MV-4-11 (cell line): Measurements from ENCODE around the gene CDH20.

Experiments
- DNase-seq: peaks from one replicate; lab custom pipeline; 2025; lab: John Stamatoyannopoulos, UW

Gene CDH20

DNA sequence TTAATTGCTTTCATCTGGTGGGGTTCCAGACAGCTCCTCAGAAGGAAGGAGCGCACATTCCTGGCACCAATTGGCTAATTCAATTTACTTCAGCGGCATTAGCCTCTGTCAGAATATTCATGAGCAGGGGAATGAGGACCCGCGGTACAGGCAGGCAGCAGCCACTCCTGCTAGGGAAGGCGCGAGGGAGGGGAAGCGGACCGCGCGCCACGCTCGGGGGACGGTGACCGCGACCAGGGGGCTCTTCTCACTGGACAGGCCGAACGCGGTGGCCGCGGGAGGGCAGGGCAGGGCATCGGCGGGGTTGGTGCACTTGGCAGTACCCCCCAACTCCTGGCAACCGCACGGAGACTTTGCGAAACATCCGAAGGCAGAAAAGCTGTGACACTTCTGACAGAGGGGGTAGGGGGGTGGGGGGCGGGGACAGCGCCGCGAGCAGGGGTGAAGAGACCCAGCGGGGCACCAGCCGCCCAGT, at the start of gene CDH20:
TSS of gene CDH20 (plus strand) at position 160 of the 475 bp plus-strand sequence.
- DNase-seq: no peak

DNA sequence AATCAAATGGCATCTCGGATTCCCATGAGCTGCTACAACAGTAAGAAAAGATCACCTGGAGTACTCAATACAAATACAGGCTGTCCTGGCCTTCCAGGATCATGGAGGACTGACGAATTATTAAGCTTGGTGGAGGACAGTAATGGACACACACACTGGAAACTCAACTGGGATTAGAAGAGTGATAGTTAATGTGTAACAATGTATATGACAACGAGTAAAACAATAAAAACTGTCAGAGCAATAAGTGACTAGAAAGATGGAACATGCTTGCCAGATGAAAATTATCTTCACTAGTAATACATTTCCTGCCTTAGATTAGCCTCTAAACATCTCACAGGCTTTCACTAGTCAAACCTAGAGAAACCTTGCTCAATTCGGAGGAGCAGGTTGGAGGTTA, 49.2 kb upstream of the CDH20 start:
- no peak for DNase-seq

DNA sequence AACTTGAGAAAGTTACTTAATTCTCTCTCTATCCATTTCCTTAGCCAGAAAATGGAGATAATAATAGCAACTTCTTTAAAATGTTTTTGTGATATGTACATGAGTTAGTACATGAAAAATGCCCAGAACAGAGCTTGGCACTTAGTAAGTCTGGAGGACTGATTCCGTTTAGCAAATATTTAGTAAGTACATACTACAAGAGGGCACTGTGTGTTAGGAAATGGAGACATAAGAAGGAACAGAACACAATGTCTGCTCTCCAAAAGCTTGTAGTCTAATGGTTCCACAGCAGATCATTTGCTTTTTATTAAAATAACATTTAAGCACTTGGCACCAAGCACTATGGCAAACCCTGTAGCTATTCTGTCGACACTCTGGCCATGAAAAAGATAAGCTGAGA, 47.5 kb upstream of the CDH20 start:
- DNase-seq: no peak

DNA sequence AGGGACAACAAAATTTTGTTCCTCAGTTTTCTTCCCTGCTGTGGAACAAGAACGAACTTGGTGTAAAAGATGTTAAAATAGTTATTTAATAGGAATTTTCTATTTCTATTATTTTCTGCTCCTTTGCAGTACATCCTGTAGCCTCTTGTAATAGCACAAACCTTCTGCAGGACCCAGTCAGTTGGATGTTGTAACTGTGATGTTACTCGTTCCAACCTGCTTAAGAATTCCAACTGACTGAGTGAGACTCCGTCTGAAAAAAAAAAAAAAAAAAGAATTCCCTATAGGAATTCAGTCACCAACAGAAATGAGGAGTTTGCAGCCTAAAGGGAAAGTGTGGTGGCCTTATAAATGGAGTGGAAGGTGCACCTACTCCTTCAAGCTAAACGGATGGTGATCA, 46.4 kb upstream of the CDH20 start:
- no peak for DNase-seq

DNA sequence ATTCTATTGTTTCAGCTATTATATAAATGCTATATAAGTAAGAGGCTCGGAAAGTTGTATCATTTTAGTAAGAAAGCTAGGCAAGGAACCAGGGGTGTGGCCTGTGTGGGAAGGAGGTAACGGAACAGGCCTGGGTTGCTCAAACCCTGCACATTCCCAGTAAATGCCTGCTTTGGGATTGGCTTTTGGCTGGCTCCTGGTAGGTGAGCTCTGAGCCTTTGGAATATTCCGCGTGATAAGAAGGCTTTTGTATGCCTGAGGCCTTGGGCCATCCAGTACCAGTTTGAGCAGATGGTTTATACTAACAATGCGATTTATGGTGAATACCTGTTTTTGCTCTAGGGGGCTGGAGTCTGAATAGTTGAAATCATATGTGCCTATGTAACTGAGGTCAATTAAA, 42.6 kb upstream of the CDH20 start:
- no peak for DNase-seq

DNA sequence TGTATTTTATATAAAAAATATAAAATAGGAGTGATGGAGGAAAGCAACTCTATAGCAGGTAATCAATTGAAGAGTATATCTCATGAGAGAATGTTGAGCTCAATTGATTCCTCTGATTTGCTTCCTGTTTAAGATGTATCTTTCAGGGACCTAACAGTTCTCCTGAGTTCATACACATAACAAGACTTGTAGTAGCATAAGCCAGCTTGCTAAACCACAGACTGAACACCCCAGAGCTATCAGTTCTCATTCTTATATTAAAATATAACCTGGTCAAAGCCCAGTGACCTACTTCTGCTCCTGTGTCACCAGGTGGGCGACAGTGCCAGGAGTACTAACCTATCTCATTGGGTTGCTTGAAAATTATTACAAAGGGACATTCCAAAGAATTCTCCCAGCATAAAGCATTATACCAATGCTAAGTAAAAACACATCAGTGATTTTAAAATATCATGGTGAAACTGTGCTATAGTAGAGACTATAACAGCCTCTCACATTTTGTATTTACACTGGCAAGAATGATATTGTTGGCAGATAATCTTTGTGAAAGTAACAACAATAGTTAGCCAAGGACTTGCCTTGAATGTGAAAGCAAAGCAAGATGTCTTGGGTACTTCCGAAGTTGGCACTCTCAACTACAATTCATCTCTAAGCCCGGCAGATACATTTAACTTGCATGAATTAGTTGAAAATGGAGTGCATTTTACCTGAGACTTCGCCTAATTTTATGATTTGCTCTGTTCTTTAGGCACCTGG, 40.8 kb upstream of the CDH20 start:
- no peak for DNase-seq

DNA sequence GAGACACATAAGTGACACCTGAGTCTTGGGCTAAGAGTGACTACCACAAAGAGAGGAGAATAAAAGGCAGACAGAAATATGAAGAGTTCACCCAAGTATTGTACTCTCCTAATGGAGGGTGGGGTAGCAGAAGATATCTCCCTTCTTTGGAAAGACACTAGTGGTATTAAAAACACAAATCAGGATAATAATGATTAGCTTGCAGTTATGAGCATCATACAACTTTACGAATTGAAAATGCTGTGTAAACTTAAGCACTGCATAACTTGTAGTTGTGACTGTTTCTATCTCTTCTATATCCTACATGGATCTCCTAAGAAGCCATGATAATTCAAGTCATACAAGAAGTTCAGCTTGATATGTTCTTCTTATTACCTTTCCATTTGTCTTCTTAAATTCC, 38.1 kb upstream of the CDH20 start:
- no peak for DNase-seq

DNA sequence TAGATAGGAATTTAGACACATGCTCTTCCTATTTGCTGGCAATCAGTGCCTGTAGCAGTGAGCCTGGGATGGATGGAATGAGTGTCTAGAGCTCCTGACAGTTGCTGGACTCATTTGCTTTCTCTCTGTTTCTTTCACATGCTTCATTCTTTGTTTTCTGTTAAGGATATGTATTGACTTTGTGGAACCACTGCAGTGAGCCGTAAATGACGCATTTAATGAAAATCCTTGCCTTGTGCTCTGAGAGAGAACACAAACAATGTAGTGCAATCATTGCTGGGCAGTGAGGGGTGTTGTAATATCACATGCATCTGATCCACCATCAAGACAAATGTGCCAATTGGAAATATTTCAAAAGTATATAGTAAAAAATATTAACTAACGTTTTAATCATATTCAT, 25.2 kb upstream of the CDH20 start:
- DNase-seq: no peak

DNA sequence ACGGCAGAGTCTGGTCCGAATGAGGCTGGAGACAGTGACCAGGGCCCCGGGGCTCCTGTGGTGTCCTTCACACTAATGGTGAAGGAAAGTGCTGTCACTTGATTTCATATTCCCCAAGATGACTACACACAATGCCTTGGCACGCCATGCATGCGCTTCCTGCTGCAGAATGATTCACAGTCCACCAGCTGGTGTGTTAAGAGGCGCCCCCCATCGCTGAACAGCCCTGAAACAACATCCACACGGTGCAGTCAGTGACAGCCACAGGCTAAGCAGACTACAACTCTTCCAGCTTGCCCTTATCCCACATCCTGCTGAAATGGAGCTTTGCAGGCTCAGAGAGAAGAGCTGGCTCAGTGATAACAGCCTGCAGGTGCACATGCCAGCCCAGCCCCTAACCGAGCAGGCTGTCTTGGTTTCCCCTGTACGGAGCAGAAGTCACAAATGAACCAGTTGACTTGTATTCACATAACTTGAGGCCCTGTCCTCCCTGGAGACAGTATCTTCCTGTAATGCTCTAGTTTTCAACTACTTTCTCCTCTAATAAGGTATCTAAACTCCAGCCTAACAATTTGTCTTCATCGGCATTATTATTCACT, 24.3 kb upstream of the CDH20 start:
- no peak for DNase-seq

DNA sequence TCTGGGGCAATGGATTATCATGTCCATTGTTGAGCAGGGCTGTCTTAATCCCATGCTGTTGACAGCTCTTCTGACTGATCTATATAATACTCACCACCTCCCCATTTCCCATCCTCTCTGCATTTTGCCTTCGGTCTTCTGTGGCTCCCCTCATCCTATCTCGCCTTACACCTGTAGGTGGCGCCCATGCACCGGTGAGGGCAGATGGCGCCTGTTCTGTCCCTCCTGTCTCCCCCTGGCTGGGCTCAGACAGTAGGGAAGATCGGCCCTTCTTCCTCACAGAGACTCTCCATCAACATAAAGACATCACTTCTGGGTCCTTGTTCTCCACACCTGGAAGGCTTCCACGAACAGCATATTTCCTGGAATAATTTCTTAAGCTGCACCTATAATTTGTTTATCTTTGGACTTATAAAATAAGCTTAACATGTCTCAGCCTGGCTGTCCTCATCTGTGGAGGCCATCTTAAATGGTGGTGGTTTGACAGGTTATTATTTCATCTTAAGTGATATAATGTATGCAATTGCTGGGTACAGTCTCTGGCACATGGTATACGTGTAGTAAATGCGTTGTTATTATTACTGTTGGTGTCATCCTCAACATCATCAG, 10.9 kb upstream of the CDH20 start:
- DNase-seq: peak; percentile 19

DNA sequence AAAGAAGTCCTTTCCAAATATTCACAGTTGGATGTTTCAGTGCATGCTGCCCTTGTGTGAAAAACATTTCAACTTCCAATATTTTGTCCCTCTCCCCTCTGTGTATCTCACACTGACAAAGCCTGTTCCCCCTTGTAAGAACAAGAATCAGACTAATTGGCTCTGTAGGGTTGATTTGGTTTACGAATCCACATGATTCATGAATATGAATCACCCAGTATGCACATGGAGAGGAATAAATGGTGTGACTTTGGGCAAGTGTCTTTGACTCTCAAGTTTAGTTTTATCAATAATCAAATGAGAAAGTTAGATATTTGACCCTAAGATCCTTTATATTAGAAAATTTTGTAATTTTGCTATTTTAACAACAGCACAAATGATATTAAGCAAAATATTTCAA, 9.3 kb upstream of the CDH20 start:
- no peak for DNase-seq

DNA sequence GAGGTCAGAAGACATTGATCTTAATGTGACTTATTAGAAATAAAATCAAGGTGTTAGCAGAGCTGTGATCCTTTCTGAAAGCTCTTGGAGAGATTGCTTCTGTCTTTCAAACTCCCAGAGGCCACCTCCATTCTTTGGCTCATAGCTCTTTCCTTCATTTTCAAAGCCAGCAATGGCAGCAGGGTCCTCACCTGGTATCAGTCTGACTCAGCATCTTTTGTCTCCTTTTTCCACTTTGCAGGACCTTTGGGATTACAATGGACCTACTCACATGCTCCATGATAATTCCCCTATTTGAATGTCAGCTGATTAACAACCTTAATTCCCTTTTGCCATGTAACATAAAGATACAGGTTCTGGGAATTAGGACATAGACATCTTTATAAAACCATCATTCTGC, 6.8 kb upstream of the CDH20 start:
- DNase-seq: no peak

DNA sequence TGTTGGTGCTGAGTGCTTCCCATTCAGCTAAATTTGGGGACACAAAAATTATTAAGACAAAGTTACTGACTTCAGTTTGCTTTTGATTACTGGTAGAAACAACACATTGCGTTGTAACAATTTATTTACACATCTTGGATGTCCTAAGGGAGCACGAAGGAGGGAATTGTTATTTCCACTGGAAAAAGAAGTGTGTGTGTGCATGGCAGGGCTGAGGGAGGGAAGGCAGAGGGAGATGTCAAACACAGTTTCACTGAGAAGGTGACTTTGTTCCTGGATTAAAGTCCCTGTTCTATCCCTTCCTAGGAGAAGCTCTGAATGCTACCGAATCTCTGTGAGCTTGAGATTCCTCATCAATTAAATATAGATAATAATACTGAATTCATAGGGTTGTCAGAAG, 3.8 kb upstream of the CDH20 start:
- DNase-seq: no peak

DNA sequence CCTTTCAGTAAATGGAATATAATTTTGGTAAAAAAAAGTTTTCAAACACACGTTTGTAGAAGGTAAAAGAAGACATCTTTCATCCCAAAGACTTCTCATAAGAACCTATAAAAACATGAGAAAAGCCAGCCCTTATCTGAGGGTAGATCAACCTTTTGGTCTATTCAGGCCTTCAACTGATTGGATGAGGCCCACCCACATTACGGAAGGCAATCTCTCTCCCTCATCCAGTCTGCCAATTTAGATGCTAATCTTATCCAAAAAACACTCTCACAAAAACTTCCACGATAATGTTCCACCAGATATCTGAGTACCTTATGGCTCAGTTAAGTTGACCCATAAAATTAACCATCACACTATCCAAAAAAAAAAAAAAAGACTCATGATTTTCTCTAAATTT, 2.2 kb upstream of the CDH20 start:
- no peak for DNase-seq

DNA sequence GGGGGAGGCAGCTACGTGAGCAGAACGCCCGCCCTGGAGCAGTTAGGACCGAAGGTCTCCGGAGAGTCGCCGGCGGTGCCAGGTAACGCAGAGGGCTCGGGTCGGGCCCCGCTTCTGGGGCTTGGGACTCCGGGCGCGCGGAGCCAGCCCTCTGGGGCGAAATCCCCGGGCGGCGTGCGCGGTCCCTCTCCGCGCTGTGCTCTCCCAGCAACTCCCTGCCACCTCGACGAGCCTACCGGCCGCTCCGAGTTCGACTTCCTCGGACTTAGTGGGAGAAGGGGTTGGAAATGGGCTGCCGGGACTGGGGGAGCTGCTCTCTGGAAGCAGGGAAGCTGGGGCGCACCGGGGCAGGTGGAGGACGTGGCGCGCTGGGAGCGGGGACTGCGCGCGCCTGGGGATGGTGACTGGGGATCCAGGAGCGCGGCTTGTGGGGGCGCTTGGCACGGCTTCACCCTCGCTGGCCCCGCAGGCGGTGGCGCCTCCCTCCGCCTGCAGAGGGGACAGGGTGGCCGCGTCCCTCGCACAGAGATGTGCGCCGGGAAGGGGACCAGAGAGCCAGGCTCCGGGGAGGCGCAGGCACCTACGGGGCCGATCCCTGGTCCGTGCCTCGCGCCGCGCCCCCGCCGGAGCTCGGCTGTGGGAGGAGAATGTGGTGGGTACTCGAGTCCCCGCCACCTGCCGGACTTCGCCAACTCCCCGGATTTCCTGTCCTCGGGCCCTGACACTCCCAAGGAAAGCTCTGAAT, 688 bp downstream of the CDH20 start:
- DNase-seq: no peak

DNA sequence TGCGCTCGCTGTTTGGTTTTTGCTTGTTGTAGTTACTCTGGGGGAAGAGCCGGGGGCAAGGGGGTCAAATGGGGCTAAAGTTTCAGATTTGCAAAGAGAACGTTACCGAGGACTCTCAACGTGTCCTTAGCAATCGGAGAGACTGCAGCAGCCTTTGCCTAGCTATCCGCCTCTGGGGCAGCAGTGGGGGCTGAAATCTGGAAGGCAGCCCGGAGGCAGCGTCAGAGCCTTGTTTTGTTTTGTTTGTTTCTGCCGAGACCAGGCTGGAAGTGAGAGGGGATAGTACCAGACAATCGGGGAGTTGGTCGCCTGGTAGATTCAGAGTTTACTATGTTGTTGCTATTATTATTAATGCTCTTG, 1.2 kb downstream of the CDH20 start:
- DNase-seq: no peak

DNA sequence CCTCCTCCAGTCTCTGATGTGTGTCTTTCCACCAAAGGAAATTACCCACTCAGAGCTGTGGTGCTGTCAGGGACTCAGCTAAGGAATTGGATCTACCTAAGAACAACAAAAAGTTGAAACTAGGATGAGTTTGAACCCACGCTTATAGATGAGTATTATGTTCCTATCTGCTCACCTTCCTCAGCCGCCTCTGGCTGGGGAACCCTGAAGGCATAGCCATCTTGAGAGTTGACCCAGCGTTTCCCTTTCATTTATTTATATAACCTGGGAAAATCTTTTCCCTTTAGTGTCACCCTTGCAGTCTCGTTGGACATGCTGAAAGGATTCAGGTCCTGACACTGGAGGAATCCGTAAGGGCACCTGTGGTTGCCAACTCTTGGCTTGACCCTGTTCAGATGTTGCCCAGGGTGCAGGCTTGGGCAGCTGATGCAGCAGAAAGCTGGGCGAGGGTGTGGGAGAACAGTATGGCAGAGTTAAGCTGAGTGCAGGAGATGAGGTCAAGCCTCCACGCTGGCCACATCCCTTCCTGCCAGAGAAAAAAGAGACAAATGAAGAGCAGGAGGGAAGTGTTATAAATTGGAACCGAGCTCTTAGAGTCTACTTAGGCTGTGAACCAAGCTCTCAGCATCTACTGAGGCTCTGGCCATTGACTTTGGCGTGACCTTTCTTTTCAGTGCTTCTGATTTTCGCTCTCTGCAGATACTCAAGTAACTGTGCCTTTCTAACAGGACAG, 1.9 kb downstream of the CDH20 start:
- no peak for DNase-seq

DNA sequence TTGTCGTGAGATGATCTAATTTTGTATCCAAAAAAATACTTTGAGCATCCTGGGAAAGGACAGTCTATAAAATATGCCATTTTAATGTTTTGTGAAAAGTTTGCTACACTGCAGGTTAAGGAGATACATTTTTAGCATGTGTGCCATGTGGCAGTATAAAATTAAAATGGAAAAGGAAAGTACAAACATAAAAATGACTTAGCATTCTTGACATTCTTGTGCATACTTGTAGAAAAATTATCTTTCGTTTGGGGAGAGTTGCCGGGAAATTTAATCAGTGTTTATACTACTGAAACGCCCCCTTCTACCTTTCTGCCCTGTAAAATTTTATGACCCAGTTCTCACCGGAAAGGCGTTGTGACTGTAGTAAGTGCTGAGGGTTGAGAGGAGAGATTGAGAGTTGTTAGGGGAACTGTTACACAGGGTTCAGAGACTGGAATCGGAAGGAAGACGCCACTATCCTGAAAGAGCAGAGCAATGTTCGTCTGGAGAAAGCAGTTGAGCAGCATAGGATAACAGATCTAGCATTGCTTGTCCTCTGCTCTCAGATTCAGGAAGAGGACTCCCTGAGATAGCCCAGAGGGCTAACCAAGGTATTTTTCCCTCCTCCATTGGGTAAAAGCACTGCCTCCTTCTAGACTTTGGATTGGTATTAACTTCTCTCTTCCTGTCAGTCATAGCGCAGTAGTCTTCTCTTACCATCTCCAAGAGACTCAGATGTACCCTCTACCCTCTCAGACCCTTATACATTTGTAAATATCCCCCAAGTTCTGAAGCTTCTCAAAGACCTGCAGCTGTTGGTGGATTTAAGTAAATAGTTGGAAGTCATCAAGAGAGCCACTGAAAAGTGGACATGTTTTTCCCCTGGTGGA, 2.7 kb downstream of the CDH20 start:
- no peak for DNase-seq

DNA sequence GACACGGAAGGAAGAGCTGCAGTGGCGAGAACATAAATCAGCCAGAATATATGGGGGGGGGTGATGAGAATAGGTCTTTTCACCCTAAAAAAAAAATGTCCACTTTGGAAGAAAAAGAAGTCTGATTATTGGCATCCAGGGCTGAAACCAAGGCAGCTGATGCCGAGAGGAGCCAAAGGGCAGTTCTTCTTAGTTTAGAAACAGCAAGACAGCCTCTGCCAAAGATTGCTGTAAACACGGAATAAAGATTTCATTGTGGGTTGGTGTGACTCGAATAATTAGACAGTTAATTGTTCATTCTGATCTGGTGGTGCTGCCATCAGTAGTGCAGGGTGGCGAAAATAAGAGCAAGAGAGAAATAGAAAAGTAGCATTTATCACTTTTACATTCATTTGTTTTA, 3.5 kb downstream of the CDH20 start:
- no peak for DNase-seq

DNA sequence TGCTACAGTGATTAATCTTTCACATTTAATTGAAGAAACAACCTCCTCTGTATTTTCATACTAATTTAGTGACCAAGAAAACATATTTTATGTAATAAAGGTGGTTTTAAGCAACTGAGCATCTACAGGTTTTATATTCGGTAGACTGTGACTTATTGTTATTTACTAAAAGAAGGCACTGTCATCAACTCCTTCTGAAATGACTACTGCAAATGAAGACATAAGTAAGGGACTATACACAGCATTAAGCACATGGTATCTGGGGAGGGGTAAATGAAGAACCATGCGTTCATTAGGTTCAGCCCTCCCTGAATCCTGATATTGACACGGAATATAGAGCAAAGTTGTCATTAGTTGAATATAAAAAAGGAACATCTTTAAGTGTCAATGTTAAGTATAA, 4.3 kb downstream of the CDH20 start:
- DNase-seq: no peak

DNA sequence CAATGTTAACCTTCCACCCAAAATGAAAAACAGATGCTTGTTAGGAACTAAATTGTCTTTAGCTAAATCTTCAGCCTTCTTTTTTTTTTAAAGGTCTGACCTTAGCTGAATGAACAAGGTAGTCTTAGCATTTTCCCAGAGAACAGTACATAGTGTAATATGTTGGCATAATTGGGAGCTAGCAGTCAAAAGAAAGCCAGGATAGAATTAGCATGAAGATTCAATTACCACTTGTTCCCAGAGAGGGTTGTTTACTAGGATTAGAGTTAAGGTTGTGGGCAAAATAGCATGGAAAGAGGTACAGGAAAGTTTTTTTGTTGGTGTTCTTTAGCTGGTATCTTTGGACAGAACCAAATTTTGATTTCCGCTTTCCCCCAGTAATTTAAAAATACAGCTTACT, 6.9 kb downstream of the CDH20 start:
- DNase-seq: no peak
